Ecto neural progenitor cell (in vitro differentiated cells): ENCODE data around the gene PCDHGB6.
"Not testable (repeated sequence)": the region's sequence is repeated elsewhere in the genome, so short reads cannot be mapped to it uniquely, and the experiment has no call there.

Experiments
- DNase-seq: peaks from one replicate; pipeline ENCODE4 v3.0.0-alpha.2; 2018; ENCODE audit warnings: low spot score

PCDHGB6 gene

GRCh38 chr5:141419074-141419880, 11.5 kb downstream of the PCDHGB6 start:
- DNase-seq: no peak

- peak; percentile 63 for DNase-seq
These were observed 13.2 kb downstream of the PCDHGB6 start, which contains the start of gene PCDHGA11 for GRCh38 chr5:141420855-141421488. Gene PCDHGA11, plus strand, starts transcription at chr5:141421051. Its CDS starts 177 bp downstream, at chr5:141421228.

- DNase-seq: no peak
These were observed 13.7 kb downstream of the PCDHGB6 start for GRCh38 chr5:141421489-141421855.

- DNase-seq: no peak
These were observed 15.0 kb downstream of the PCDHGB6 start for GRCh38 chr5:141422742-141423291.

- no peak for DNase-seq
These were observed 20.1 kb downstream of the PCDHGB6 start for GRCh38 chr5:141427783-141428426.

- DNase-seq: no peak
These were observed 22.7 kb downstream of the PCDHGB6 start, which contains the start of gene PCDHGA12 for GRCh38 chr5:141430332-141431113. Gene PCDHGA12, plus strand, starts transcription at chr5:141430507. Its CDS starts 253 bp downstream, at chr5:141430760.

GRCh38 chr5:141431286-141431685, 23.5 kb downstream of the PCDHGB6 start:
- DNase-seq: no peak

- DNase-seq: not testable (repeated sequence)
These were observed 24.5 kb downstream of the PCDHGB6 start for GRCh38 chr5:141432308-141432707.

- DNase-seq: not testable (repeated sequence)
These were observed 24.9 kb downstream of the PCDHGB6 start for GRCh38 chr5:141432726-141433125.

GRCh38 chr5:141434006-141434405, 26.2 kb downstream of the PCDHGB6 start:
- DNase-seq: no peak

GRCh38 chr5:141437221-141437620, 29.4 kb downstream of the PCDHGB6 start:
- no peak for DNase-seq

GRCh38 chr5:141439411-141440141, 31.8 kb downstream of the PCDHGB6 start:
- DNase-seq: no peak

- DNase-seq: no peak
These were observed 32.5 kb downstream of the PCDHGB6 start for GRCh38 chr5:141440341-141440740.

GRCh38 chr5:141441571-141442170, 33.9 kb downstream of the PCDHGB6 start:
- no peak for DNase-seq
